HG03159 (cell line): Measurements from ENCODE around the gene GBA2.

ENCODE experiments used
- ATAC-seq: cut with Tn5 transposase; IDR thresholded peaks from one replicate; pipeline ENCODE4 v1.9.1; 2021; ENCODE audit warnings: mild to moderate bottlenecking, moderate library complexity; ENCODE audit not compliant: unreplicated experiment

Gene GBA2

DNA sequence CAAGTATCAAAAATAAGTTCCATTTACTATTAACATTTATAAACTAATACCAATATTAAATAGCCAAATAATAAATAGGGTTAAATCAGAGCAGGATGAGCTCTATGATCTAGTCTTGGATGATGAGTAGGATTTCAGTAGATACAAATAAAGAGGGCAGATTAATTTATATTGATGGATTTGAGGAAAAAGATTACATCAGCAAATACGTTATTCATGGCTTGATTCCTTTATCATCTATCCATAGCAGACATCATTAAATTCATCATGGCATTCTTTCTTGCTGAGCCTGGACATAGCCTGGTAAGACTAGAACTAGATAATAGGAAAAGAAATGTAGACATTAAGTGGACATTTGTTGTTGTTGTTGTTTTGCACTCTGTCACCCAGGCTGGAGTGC lies 18.4 kb upstream of the GBA2 start:
- ATAC-seq: no peak

GRCh38 chr9:35766997-35767396 lies 18.0 kb upstream of the GBA2 start:
- no peak for ATAC-seq

DNA sequence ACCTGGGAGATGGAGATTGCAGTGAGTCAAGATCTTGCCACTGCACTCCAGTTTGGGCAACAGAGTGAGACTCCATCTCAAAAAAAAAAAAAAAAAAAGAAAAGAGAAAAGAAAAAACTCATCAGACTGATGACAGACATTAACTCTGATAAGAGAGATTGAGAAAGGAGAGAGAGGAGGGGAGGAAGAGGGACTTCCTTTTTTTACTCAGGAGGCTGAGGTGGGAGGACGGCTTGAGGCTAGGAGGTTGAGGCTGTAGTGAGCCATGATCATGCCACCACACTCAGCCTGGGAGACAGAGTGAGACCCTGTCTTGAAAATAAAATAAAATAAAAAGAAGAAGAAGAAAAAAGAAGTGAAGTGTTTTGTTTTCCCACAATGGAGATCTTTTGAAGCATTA lies 14.8 kb upstream of the GBA2 start:
- ATAC-seq: no peak

DNA sequence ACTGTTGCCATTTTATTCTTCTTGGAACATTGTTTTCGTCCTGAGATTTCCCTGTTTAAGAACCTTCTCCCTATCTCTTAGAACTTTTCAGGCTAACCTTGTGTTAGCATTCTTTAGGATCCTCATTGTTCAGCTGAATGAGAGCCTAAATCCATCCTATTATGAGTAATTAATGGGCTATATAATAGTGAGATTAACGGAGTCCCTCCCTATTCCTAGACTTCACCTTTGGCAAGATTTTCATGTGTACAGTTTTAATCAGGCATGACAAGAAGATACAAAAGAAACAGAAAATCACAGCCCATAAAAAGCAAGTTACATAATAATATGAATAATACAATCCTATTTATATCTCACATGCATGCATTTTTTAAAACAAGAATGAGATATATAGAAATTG lies 14.2 kb upstream of the GBA2 start:
- no peak for ATAC-seq

DNA sequence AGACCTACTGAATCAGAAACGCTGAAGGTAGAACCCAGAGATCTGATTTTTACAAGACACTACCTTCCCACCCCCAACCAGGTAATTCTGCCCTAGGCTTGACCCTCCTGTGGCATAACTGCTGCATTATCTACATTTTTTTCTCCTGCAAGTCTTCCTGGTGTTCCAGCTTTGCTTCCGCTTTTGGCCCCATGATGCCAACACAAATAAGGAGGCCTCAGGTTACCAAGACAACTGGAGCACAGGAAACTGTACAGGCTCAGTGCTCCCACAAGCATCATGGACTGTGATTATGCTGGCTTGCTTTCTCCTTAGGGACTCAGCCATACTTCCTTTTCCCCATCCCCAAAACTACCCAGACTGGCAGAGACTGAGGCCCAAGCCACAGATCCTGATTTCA lies 11.6 kb upstream of the GBA2 start:
- ATAC-seq: no peak

GRCh38 chr9:35759795-35760194 lies 10.8 kb upstream of the GBA2 start:
- ATAC-seq: no peak

- no peak for ATAC-seq
These were observed 9.5 kb upstream of the GBA2 start for GRCh38 chr9:35758475-35759050.

DNA sequence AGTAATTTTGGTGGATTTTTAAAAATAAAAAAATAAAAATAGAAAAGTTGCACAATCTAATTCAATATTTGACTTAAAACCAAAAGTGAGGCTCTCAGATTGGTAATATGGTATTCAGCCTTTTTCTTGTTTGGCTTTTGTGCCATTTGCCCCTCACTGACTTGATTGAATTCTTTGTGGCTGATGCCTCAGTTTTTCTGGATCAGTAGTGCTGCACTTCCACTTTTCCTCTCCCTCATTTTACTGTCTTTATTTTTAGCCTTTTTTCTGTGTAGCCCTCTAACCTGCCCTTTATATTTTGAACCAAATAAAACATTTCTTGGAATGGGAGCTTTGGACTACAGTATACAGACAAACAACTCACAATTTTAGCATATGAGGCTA lies 8.9 kb upstream of the GBA2 start:
- ATAC-seq: no peak

DNA sequence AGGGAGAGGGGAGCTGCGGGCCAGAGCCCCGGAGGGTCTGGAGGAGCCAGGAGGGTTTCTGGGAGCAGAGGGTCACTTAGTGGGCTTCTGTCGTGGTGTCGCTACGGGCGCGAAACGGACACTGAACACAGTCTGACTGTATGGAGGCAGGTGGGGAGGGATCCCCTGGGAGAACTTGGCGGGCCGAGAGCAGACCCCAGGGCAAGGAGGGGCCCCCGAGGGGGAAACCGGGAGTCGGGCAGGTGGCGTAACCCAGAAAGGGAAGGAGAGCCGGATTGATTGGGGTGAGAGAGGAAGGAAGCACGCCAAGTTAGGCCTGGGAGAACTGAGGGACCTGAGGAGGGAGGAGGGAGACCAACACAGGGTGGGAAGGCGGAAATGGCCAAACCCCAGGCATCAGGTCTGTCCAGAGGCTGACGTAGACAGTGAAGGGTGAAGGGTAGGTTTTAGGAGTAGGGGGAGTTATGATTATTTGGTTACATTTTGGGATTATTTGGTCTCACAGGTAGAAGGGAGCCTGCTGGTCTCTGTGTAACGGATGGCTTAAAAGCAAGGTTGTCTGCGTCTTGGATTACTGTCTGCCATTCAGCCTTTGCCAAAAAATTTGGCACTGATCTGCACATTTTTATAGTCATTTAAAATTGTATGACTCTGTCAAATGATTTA lies 8.3 kb upstream of the GBA2 start:
- peak; percentile 36 for ATAC-seq

DNA sequence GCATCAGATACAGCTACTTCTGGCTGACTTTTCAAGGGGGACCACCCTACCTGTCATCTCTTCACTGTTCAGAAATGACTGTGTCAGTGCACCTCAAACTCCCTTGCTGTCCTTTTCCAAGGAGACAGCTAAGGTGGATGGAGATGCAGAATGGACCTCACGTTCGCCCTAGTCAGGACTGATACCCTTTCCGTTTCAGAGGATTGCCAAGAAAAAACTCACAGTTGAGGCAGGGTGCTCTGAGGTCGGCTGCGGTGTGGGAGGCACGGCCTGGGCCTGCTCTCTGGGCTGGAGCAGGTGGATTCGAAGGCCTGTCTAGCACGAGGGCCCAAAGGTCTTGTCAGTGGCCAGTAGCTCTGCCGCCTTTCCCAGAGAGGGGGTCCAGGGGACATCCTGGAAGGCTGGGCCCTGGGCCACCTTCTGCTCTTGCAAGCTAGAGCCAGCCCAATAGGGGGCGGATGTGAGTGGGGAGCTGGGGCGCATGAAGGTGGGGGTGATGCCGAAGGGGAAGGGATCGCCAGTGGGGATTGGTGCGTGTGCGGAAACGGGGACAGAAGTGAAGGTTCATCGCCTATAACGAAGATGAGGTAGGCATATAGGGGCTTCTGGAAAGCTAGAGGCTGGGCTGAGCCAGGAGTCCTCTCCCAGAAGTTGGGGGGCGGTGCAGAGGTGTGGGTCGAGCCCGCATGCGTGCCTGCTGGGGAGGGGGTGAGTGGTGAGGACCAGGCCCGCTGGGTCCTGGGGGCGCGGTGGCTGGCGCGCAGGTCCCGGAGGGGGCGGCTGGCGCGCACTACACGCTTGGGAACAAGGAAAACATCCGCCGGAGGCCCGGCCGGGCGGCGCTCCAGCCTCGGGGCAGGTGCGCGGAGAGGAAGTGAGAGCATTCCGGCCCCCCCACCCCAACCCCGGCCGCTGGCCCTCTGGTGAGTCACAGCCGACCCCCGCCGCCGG lies 7.5 kb upstream of the GBA2 start:
- peak; percentile 66 for ATAC-seq

DNA sequence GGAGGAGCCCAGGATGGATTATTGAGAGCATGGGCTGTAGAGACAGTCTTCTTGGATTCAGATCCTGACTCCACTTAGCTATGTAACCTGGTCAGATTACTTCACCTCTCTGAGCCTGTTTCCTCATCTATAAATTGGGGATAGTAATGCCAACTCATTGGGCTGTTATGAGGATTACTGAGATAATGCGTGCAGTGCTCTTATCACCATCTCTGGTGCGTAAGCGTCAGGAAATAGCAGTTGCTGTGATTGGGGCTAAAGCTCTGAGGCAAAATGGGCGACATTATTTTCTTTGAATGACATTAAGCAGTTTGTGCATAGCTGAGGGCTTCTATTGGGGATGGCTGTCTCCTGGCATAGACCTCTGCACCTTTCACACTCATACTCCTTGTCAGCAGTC lies 6.0 kb upstream of the GBA2 start:
- no peak for ATAC-seq

DNA sequence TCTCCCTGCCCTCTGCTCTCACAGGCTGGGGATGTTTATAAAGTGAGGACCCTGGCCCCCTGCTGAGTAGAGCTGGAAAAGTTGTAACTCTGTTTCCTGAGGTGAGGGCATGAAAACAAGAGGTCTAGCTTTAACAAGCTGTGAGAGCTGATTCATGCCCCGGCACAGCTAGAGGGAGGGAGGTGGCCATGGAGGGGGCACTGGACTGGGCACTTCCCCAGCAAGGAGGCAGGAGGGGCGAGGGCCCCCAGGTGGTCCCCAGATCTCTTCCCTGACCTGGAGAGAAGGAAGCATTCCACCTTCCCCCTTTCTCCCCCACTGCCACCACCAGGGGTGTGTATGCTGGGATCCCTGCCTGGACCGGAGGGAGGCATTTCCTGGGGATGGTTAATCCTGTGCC lies 5.2 kb upstream of the GBA2 start, which contains the start of gene MSMP:
Gene MSMP, minus strand, starts transcription at position 13 of the 400 bp plus-strand sequence. CDS start 147 bp downstream, outside the sequence.
- no peak for ATAC-seq

DNA sequence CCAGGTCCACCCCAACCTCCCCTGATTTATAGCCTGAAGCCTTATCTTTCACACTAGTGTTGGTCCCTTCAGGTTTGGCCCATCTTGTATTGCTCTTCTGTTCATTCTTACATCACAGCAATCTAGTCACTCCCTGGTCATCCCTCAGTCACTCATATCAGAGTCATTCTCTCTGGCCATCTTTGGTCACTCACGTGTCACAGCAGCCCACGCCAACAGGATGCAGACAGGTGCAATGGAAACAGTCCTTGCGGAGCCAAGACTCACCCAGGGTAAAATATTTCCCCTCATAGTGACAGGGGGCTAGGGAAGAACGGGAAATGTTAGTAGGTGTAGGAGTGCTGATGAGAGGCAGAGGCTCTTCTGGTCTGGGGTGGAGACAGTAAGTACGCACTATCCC lies 4.4 kb upstream of the GBA2 start:
- no peak for ATAC-seq

- ATAC-seq: no peak
These were observed 1.2 kb upstream of the GBA2 start for GRCh38 chr9:35750256-35750531.

GRCh38 chr9:35749515-35750255 lies 657 bp upstream of the GBA2 start:
- ATAC-seq: peak; percentile 30

GRCh38 chr9:35748242-35748857 lies 678 bp downstream of the GBA2 start:
- ATAC-seq: no peak

DNA sequence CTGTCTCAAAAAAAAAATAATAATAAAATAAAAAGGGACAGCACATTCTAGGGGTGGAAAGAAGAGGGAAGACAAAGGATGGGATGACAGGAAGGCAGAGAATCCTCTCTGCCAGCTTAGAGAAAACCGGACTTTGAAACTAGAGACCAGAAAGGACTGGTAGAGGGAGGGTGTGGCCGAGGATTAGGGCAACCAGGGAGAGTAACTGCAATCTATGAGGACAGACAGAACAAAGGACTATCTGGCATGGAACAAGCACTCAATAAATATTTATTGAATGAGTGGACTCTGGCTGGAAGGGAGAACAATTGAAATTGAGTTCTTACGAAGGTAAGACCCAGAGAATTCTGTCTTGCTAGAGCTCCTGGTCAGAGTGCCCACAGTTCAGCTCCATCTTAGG lies 2.4 kb downstream of the GBA2 start:
- ATAC-seq: no peak

DNA sequence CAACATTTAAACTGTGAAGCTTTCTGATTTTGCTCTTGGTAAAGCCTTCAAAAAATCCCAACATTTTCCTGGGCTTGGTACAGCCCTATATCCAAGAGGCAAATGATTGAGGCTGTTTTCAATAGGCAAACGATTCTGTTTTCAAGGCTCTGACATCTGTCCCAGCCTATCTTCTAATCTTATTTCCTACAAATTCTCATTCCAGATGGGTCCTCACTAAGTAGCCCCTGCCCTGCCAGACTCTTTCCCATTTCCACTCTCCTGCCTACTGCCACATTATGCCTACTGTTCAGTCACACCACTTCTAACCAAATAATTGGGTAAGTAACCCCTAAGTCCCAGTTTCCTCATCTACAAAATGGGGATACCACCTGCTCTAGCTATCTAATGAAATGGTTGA lies 3.5 kb downstream of the GBA2 start:
- ATAC-seq: no peak

GRCh38 chr9:35743880-35744518 lies 5.0 kb downstream of the GBA2 start:
- ATAC-seq: no peak

- ATAC-seq: no peak
These were observed 5.6 kb downstream of the GBA2 start for GRCh38 chr9:35743452-35743851.

- ATAC-seq: no peak
These were observed 7.3 kb downstream of the GBA2 start for GRCh38 chr9:35741740-35742139.
